ENCODE data around the gene IFIT1B.

Gene IFIT1B

GRCh38 chr10:89414146-89414878 lies 36.5 kb downstream of the IFIT1B start, which contains the start of gene IFIT5:
IFIT5 (plus strand) TSS chr10:89414568; CDS start chr10:89414799, 231 bp downstream.
- peak; percentile 43 for DNase-seq

- peak; percentile 22 for DNase-seq
Observed at GRCh38 chr10:89414879-89415821, 37.3 kb downstream of the IFIT1B start.

- DNase-seq: no peak
Observed at GRCh38 chr10:89416465-89416864, 38.6 kb downstream of the IFIT1B start.

DNA sequence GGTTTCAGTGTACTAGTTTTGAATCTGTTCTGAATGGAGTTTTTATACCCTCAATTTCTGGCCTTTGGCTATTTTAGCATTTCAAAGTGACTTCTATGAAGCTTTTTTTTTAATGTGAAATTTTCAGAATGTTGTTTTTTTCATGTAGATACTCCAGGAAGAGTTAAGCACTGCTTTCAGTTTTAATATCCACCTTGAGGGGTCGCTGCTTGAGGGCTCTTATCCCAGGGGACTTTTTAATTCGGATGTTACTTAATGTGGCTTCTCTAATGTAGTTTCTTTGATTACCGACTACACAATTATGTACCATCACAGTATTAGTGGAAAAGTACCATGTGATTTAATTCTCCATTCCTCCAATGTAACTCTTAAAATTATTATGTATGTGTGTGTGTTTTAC lies 41.7 kb downstream of the IFIT1B start:
- DNase-seq: no peak

DNA sequence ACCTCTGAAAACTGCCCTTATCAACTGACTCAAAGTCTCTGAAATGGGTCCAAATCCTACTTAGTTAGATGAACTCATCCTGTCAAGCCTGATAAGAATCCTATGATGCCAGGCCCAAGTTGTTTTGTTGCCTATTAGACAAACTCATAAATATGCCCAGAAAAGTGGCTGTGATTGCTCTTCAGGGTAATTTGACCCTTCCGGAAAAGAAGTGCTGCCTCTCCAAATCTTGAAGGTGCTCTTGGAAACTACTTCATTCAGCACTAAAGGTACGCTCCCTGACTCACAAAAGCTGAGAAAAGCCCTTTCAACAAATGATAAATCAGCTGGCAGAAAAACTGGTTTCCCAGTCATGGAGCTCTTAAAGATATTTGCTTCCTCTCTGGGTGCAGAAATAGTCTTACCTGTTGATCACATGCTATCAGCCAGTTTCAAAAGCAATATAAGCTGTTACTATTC lies 43.2 kb downstream of the IFIT1B start:
- DNase-seq: no peak

GRCh38 chr10:89425000-89425399 lies 47.1 kb downstream of the IFIT1B start:
- DNase-seq: no peak

DNA sequence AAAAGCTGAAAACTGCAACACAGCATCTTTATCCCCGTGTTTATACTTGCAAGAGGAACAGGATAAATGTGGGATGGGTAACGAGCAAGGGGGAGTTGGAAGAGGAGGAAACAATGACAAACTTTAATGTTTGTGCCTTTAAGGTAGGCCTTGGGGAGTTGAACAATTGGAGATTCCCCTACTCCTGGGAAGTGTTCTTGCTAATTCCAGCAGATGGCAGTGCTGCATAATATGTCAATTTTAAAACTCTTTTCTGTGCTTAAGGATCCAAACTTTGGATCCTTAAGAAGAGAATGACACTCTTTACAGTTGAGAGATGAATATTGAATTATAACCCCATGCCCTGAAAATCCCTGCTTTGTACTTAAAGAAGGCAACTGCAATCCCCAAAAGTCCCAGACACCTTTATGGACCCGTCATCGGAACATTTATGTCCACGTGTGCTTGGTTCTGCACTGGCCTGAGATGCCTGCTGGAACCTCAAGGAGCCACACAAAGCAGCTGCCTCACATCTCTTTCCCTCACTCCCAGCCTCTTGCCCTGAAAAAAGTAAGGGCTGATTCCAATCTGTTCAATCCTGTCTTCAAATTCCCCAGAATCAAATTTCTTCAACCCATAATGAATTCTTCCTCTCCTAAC lies 48.5 kb downstream of the IFIT1B start:
- no peak for DNase-seq

- DNase-seq: no peak
Observed at GRCh38 chr10:89427629-89428028, 49.8 kb downstream of the IFIT1B start.

DNA sequence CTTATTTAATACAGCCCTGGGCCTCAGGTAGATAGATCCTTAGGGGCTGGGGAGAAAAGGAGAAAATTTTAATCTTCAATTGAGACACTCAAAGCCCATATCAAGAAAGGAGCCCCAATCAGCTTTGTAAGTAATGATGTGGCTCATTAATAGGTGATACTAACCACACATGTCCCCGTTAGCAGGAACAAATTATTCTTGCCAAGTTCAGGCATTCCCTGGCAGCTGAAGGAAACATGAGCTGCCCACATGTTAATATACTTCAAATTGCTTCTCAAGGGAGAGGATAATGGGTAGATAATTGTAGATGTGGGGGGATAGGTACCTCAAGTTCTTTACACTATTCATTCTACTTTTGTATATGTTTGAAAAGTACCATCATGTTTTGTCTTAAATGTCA lies 51.0 kb downstream of the IFIT1B start:
- no peak for DNase-seq

DNA sequence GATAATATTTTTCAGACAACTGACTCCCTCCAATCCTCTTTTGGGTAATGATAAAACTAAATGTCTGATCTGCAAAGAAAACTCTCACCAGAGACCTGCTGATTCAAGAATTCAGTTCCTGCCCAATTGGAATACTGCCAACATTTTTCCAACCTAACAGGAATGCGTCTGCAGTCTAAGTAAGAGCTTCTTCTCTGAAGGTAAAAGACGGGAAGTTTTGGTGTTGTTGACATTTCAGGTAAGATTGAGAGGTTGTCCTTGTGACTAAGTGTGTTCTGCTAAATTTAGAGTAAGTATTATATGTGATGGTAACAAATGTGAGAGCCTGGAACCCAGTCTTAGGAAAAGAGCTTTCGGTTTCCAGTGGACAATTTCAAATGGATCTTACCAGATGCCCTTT lies 54.1 kb downstream of the IFIT1B start:
- no peak for DNase-seq
